Sigmoid colon (tissue), 4 donors: ENCODE results near the gene FLNA.

Source experiments
- CTCF ChIP-seq, 4 experiments: fragments of 450-650 bp in 3 of 4; fragments of 200-600 bp in 1 of 4; IDR thresholded peaks; one replicate each; pipeline ENCODE4 v1.5.1; 2016 to 2019; ENCODE audit warnings: antibody characterized with exemption in 4 of 4, mild to moderate bottlenecking in 3 of 4, moderate library complexity in 2 of 4
- EP300 ChIP-seq, 4 donors: sonication (generic); formaldehyde crosslinking; IDR thresholded peaks; one replicate each; pipeline ENCODE4 v1.6.1; 2017; ENCODE audit warnings: antibody characterized with exemption in 4 of 4
- POLR2A ChIP-seq, 2 donors: fragments of 450-650 bp; IDR thresholded peaks; one replicate each; pipeline ENCODE4 v1.6.1; 2016; ENCODE audit warnings: antibody characterized with exemption in 2 of 2, mild to moderate bottlenecking in 2 of 2, moderate library complexity in 2 of 2
- POLR2AphosphoS5 ChIP-seq, 4 donors: sonication (generic); formaldehyde crosslinking; IDR thresholded peaks; one replicate each; pipeline ENCODE4 v1.6.1; 2017; ENCODE audit warnings: antibody characterized with exemption in 4 of 4

- TF ChIP-seq CTCF (IDR thresholded peaks at IDR 0.05) (no peak), POLR2A (IDR thresholded peaks at IDR 0.05) (no peak), POLR2AphosphoS5 (IDR thresholded peaks at IDR 0.05) (no peak), EP300 (IDR thresholded peaks at IDR 0.05) (no peak)
These were observed 45.4 kb upstream of the FLNA start for GRCh38 chrX:154419688-154420401.
